GM12878 (cell line): ENCODE data around the gene DDX20. TPM values are rescaled to one million over a fixed set of nuclear protein-coding genes. Genes with fewer than 3 reads are reported as not detected.

Experiments
- ATAC-seq: fragments of 200-7000 bp; cut with Tn5 transposase; 3 replicates; pipeline ENCODE4 v1.9.1; 2020; ENCODE audit warnings: mild to moderate bottlenecking, moderate library complexity
- BruUV-seq: library from RNA; stranded (reverse); fragments of 400-500 nt; replicated peaks from 2 replicates; lab custom pipeline; 2021; lab: Mats Ljungman, UMichigan
- CTCF ChIA-PET: fragments of 300-600 bp; sonication (Branson Sonifier 250); formaldehyde crosslinking; extraction: SDS; loops from one replicate; lab custom pipeline; 2021; ENCODE audit warnings: inconsistent platforms; lab: Yijun Ruan, JAX
- POLR2A ChIA-PET: fragments of 350-600 bp; formaldehyde crosslinking; extraction: SDS; loops from one replicate; lab custom pipeline; 2021; ENCODE audit warnings: inconsistent platforms; lab: Charles Lee
- RAD21 ChIA-PET: fragments of 300-600 bp; sonication (Branson Sonifier 250); formaldehyde crosslinking; loops from one replicate; lab custom pipeline; 2023; ENCODE audit warnings: antibody characterized with exemption; ENCODE audit not compliant: unreplicated experiment; lab: Charles Lee
- SMC1A ChIA-PET: fragments of 300-600 bp; sonication (Branson Sonifier 250); formaldehyde crosslinking; loops from one replicate; lab custom pipeline; 2023; ENCODE audit not compliant: unreplicated experiment, uncharacterized antibody; lab: Charles Lee
- DNase-seq: peaks from one replicate; pipeline ENCODE4 v3.0.0-alpha.2; 2011; ENCODE audit warnings: low read depth, low spot score
- FAIRE-seq: peaks from 3 replicates; lab custom pipeline; 2011; peaks lifted over from hg19 to GRCh38; lab: Jason Lieb, UNC
- H2AFZ ChIP-seq: 2 replicates; pipeline ENCODE4 v1.6.0; 2011; ENCODE audit warnings: low read depth, low read length, control low read depth; ENCODE audit not compliant: control insufficient read depth
- H3K27ac ChIP-seq: 2 replicates; pipeline ENCODE4 v1.5.1; 2011; ENCODE audit warnings: control low read depth; ENCODE audit not compliant: control insufficient read depth, insufficient read depth
- H3K27me3 ChIP-seq, 2 experiments: replicated peaks in 1 of 2; 2 replicates each; pipeline versions ENCODE4 v1.6.0 to v1.6.1; 2011; ENCODE audit warnings: low read length in 1 of 2; ENCODE audit not compliant: control insufficient read depth in 2 of 2, insufficient read depth in 2 of 2
- H3K36me3 ChIP-seq, 2 experiments: 2 replicates each; pipeline ENCODE4 v1.5.1; 2011; ENCODE audit warnings: low read length in 1 of 2; ENCODE audit not compliant: control insufficient read depth in 2 of 2, insufficient read depth in 2 of 2
- H3K4me1 ChIP-seq: 2 replicates; pipeline ENCODE4 v1.6.1; 2011; ENCODE audit warnings: mild to moderate bottlenecking, low read length, moderate library complexity, mixed read lengths; ENCODE audit not compliant: control insufficient read depth, insufficient read depth
- H3K4me2 ChIP-seq: 2 replicates; pipeline ENCODE4 v1.6.0; 2011; ENCODE audit warnings: control low read depth; ENCODE audit not compliant: control insufficient read depth, insufficient read depth
- H3K4me3 ChIP-seq: fragments of 200-600 bp; sonication (generic); 2 replicates; pipeline ENCODE4 v1.5.1; 2016
- H3K79me2 ChIP-seq: 2 replicates; pipeline ENCODE4 v1.6.0; 2011; ENCODE audit warnings: low read length; ENCODE audit not compliant: control insufficient read depth, insufficient read depth
- H3K9ac ChIP-seq: 2 replicates; pipeline ENCODE4 v1.8.0; 2011; ENCODE audit warnings: low read length, control low read depth, mixed read lengths; ENCODE audit not compliant: control insufficient read depth, insufficient read depth
- H3K9me3 ChIP-seq: replicated peaks from 3 replicates; pipeline ENCODE4 v1.5.1; 2011; ENCODE audit warnings: mild to moderate bottlenecking, low read length; ENCODE audit not compliant: control insufficient read depth, insufficient read depth
- H4K20me1 ChIP-seq: 2 replicates; pipeline ENCODE4 v1.6.0; 2011; ENCODE audit not compliant: control insufficient read depth, insufficient read depth
- EGR1 ChIP-seq, 2 experiments: IDR thresholded peaks; 1 replicate in 1 of 2; 2 replicates in 1 of 2; pipeline ENCODE4 v1.6.1; 2011 to 2012; ENCODE audit warnings: low read depth in 2 of 2, low read length in 2 of 2, borderline replicate concordance in 1 of 2, mild to moderate bottlenecking in 1 of 2, moderate library complexity in 1 of 2
- HDAC6 ChIP-seq: fragments of 200-600 bp; sonication (generic); IDR thresholded peaks from one replicate; pipeline ENCODE4 v1.8.0; 2017; ENCODE audit warnings: antibody characterized with exemption; ENCODE audit not compliant: unreplicated experiment
- IKZF1 ChIP-seq: fragments of 450-650 bp; conservative IDR thresholded peaks from 2 replicates; pipeline ENCODE4 v1.6.1; 2017; ENCODE audit warnings: antibody characterized with exemption, mild to moderate bottlenecking
- IKZF2 ChIP-seq, 2 experiments: fragments of 450-650 bp; IDR thresholded peaks; 2 replicates each; pipeline ENCODE4 v1.6.1; 2017; ENCODE audit warnings: mild to moderate bottlenecking in 2 of 2, moderate library complexity in 2 of 2
- KLF5 ChIP-seq: fragments of 450-650 bp; IDR thresholded peaks from 2 replicates; pipeline ENCODE4 v1.6.1; 2014; ENCODE audit warnings: mild to moderate bottlenecking; ENCODE audit not compliant: partially characterized antibody
- MXI1 ChIP-seq: fragments of 150-350 bp; IDR thresholded peaks from 2 replicates; pipeline ENCODE4 v1.6.1; 2011; ENCODE audit warnings: low read depth, mild to moderate bottlenecking, inconsistent platforms, low read length, improper control_type of control experiment
- NFIC ChIP-seq: IDR thresholded peaks from 2 replicates; pipeline ENCODE4 v1.6.1; 2012; ENCODE audit warnings: low read depth, mild to moderate bottlenecking, inconsistent platforms, low read length, moderate library complexity
- NRF1 ChIP-seq: conservative IDR thresholded peaks from 2 replicates; pipeline ENCODE4 v1.6.1; 2011; ENCODE audit warnings: mild to moderate bottlenecking, low read depth, low read length, improper control_type of control experiment
- POLR2AphosphoS2 ChIP-seq: IDR thresholded peaks from 2 replicates; pipeline ENCODE4 v1.6.1; 2011; ENCODE audit warnings: low read depth, mild to moderate bottlenecking, low read length, improper control_type of control experiment, moderate library complexity
- RCOR1 ChIP-seq: conservative IDR thresholded peaks from 2 replicates; pipeline ENCODE4 v1.6.1; 2012; ENCODE audit warnings: low read depth, low read length, improper control_type of control experiment
- WRNIP1 ChIP-seq: IDR thresholded peaks from 2 replicates; pipeline ENCODE4 v1.6.1; 2011; ENCODE audit warnings: low read depth, low read length, improper control_type of control experiment, borderline replicate concordance
- ZNF24 ChIP-seq: fragments of 450-650 bp; IDR thresholded peaks from 2 replicates; pipeline ENCODE4 v1.6.1; 2017; ENCODE audit warnings: antibody characterized with exemption, mild to moderate bottlenecking
- WGBS: methylation state at CpG from one replicate; pipeline ENCODE4 v1.1.6; 2016; ENCODE audit warnings: low lambda C conversion rate; ENCODE audit not compliant: insufficient replicate concordance, insufficient coverage; ENCODE audit errors: missing lambda C conversion rate; 5-methylcytosine and 5-hydroxymethylcytosine counted together
- in situ Hi-C: fragments of 300-500 bp; cut with MboI; formaldehyde crosslinking; loops from 9 replicates; pipeline ENCODE4 v1.14.3; 2018; ENCODE audit warnings: mixed read lengths
- intact Hi-C: fragments of 100-400 bp; cut with micrococcal nuclease; formaldehyde crosslinking; loops from one replicate; pipeline ENCODE4 v1.14.2; 2022; ENCODE audit not compliant: unreplicated experiment
- polyA plus RNA-seq, 11 experiments: library from polyadenylated mRNA; depleted of rRNA in 4 of 11; unstranded in 6 of 11; stranded (reverse) in 5 of 11; fragments of >200 nt; fragmentation: Nextera tagmentation in 4 of 11; fragmentation: Illumina TruSeq in 1 of 11; extraction: Ambion mirVana in 4 of 11; extraction: Trizol in 1 of 11; gene quantifications; 1 replicate in 1 of 11; 2 replicates in 10 of 11; pipeline versions ENCODE4 v1.2.1 to v1.2.3, GENCODE V29; 2011 to 2016; ENCODE audit warnings: inconsistent platforms in 2 of 11, missing spikeins in 2 of 11, low read depth in 1 of 11
- total RNA-seq, 4 experiments: library from RNA; depleted of rRNA in 3 of 4; stranded (reverse); fragments of >200 nt in 3 of 4; fragmentation: Illumina TruSeq in 1 of 4; extraction: Trizol in 1 of 4; gene quantifications; 2 replicates each; pipeline versions ENCODE4 v1.2.1 to v1.2.3, GENCODE V29; 2013 to 2021
- TF ChIP-seq, protein P1 (sequence below): IDR thresholded peaks from 2 replicates; pipeline ENCODE4 v1.6.1; 2012; ENCODE audit warnings: improper control_type of control experiment, low read depth, low read length; ENCODE audit not compliant: insufficient replicate concordance
- TF ChIP-seq, protein P2 (sequence below): IDR thresholded peaks from 2 replicates; pipeline ENCODE4 v1.6.1; 2011; ENCODE audit warnings: low read depth, mild to moderate bottlenecking, low read length, moderate library complexity, borderline replicate concordance; ENCODE audit errors: extremely low read depth
- TF ChIP-seq, protein P3 (sequence below): IDR thresholded peaks from 2 replicates; pipeline ENCODE4 v1.6.1; 2011; ENCODE audit warnings: low read depth, low read length, improper control_type of control experiment, borderline replicate concordance

Gene DDX20
- total and polyA plus RNA-seq, 10 of the 15 experiments (the other 5 are each of a cell fraction or from before 2014, with no cell fraction given): 7.2 to 30.6 (median 25.1) TPM

DNA sequence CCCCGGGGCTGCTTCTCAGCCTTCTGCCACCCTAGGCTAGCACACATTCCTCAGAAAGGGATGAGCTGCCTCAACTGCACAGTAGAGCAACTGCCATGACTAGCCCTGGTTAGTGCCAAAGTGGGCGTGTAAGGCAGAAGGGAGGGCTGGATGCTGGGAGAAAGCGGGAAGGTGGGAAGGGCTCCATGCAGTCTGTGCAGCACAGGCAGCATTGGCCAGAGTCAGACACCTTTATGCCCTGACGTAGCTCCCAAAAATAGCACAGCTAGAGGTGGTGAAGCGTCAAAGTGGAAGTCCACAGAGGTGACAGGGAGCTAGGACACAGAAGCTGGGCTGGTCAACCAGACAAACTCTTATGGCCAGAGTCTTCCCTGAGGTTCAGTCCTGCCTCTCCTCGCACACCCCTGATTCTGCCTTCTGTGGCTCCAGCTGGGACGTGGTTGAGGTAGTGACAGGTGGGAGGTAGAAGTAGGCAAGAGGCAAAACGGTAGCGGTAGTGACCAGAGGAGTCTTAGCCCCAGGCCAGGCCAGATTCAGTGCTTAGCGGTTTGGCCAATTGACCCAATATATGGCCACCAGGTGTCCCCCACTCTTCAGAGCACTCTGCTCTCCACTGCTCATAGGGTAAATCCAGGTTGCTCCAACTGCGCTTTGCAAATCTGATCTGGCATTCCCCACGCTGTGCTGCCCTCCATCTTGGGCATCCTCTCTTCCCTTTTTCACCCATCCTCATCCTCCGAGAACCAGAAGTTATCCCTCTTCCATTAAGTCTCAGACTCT is 45.6 kb downstream of the DDX20 start:
- no peaks in the 10 kb centered on the region for H3K4me1 ChIP-seq
- no peaks in the 10 kb centered on the region for H3K79me2 ChIP-seq
- no peak overlapping the region for H3K4me3 ChIP-seq
- intact Hi-C loops: no loop called here
- DNase-seq (no peak), ATAC-seq (no peak), FAIRE-seq (no peak)
- POLR2A ChIA-PET: no interaction called here
- CTCF ChIA-PET: no interaction called here
- 37% methylated on average over 13 of the region's 13 CpGs for WGBS
- H4K20me1 ChIP-seq: no peaks in the 10 kb centered on the region
- BruUV-seq: no TSS peak
- H3K9ac ChIP-seq: no peak overlapping the region
- SMC1A ChIA-PET: no interaction called here
- no peaks in the 10 kb centered on the region for H3K36me3 ChIP-seq
- H3K9me3 ChIP-seq: no peaks in the 10 kb centered on the region
- peaks cover 0 to 9% of the 10 kb centered on the region in 2 experiments; a peak in 2 of 4 replicates for H3K27me3 ChIP-seq
- H3K4me2 ChIP-seq: no peak overlapping the region
- no peak overlapping the region for H3K27ac ChIP-seq
- H2AFZ ChIP-seq: no peak overlapping the region
- in situ Hi-C loops: no loop called here
- RAD21 ChIA-PET: no interaction called here
- TF ChIP-seq NRF1 (no peak), WRNIP1 (no peak), POLR2AphosphoS2 (no peak), KLF5 (no peak), EGR1 (IDR thresholded peaks at IDR 0.05; ENCODE audit: borderline replicate concordance in 1 of 2, low read depth in 2 of 2, low read length in 2 of 2) (no peak), IKZF2 (IDR thresholded peaks at IDR 0.05) (no peak), HDAC6 (no peak), RCOR1 (no peak), NFIC (no peak), MXI1 (no peak), ZNF24 (no peak), IKZF1 (no peak)
- TF ChIP-seq, protein P1, sequence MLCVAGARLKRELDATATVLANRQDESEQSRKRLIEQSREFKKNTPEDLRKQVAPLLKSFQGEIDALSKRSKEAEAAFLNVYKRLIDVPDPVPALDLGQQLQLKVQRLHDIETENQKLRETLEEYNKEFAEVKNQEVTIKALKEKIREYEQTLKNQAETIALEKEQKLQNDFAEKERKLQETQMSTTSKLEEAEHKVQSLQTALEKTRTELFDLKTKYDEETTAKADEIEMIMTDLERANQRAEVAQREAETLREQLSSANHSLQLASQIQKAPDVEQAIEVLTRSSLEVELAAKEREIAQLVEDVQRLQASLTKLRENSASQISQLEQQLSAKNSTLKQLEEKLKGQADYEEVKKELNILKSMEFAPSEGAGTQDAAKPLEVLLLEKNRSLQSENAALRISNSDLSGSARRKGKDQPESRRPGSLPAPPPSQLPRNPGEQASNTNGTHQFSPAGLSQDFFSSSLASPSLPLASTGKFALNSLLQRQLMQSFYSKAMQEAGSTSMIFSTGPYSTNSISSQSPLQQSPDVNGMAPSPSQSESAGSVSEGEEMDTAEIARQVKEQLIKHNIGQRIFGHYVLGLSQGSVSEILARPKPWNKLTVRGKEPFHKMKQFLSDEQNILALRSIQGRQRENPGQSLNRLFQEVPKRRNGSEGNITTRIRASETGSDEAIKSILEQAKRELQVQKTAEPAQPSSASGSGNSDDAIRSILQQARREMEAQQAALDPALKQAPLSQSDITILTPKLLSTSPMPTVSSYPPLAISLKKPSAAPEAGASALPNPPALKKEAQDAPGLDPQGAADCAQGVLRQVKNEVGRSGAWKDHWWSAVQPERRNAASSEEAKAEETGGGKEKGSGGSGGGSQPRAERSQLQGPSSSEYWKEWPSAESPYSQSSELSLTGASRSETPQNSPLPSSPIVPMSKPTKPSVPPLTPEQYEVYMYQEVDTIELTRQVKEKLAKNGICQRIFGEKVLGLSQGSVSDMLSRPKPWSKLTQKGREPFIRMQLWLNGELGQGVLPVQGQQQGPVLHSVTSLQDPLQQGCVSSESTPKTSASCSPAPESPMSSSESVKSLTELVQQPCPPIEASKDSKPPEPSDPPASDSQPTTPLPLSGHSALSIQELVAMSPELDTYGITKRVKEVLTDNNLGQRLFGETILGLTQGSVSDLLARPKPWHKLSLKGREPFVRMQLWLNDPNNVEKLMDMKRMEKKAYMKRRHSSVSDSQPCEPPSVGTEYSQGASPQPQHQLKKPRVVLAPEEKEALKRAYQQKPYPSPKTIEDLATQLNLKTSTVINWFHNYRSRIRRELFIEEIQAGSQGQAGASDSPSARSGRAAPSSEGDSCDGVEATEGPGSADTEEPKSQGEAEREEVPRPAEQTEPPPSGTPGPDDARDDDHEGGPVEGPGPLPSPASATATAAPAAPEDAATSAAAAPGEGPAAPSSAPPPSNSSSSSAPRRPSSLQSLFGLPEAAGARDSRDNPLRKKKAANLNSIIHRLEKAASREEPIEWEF: no peak
- TF ChIP-seq, protein P2, sequence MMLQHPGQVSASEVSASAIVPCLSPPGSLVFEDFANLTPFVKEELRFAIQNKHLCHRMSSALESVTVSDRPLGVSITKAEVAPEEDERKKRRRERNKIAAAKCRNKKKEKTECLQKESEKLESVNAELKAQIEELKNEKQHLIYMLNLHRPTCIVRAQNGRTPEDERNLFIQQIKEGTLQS: no peak
- TF ChIP-seq, protein P3, sequence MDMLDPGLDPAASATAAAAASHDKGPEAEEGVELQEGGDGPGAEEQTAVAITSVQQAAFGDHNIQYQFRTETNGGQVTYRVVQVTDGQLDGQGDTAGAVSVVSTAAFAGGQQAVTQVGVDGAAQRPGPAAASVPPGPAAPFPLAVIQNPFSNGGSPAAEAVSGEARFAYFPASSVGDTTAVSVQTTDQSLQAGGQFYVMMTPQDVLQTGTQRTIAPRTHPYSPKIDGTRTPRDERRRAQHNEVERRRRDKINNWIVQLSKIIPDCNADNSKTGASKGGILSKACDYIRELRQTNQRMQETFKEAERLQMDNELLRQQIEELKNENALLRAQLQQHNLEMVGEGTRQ: no peak
